HG03565 (cell line): ENCODE results near the gene PBX4.

ENCODE experiments used
- ATAC-seq: cut with Tn5 transposase; IDR thresholded peaks from one replicate; pipeline ENCODE4 v1.9.1; 2021; ENCODE audit warnings: mild to moderate bottlenecking, moderate library complexity; ENCODE audit not compliant: unreplicated experiment

Gene PBX4

GRCh38 chr19:19559931-19560330 lies 58.6 kb downstream of the PBX4 start:
- no peak for ATAC-seq

GRCh38 chr19:19558636-19559035 lies 59.9 kb downstream of the PBX4 start:
- no peak for ATAC-seq

GRCh38 chr19:19558055-19558454 lies 60.4 kb downstream of the PBX4 start:
- no peak for ATAC-seq

- ATAC-seq: no peak
These were observed 64.1 kb downstream of the PBX4 start for GRCh38 chr19:19554074-19555023.

GRCh38 chr19:19553670-19554069 lies 64.8 kb downstream of the PBX4 start:
- ATAC-seq: no peak

- no peak for ATAC-seq
These were observed 65.7 kb downstream of the PBX4 start for GRCh38 chr19:19552798-19553197.

GRCh38 chr19:19551853-19552192 lies 66.7 kb downstream of the PBX4 start:
- no peak for ATAC-seq

- no peak for ATAC-seq
These were observed 67.3 kb downstream of the PBX4 start for GRCh38 chr19:19550972-19551852.

GRCh38 chr19:19550485-19550929 lies 68.0 kb downstream of the PBX4 start:
- no peak for ATAC-seq

GRCh38 chr19:19549804-19550464 lies 68.6 kb downstream of the PBX4 start:
- ATAC-seq: no peak

- no peak for ATAC-seq
These were observed 69.3 kb downstream of the PBX4 start for GRCh38 chr19:19548915-19549759.

- no peak for ATAC-seq
These were observed 70.7 kb downstream of the PBX4 start for GRCh38 chr19:19547674-19548336.

GRCh38 chr19:19546751-19547162 lies 71.7 kb downstream of the PBX4 start:
- no peak for ATAC-seq

- no peak for ATAC-seq
These were observed 72.8 kb downstream of the PBX4 start for GRCh38 chr19:19545707-19546106.

- ATAC-seq: no peak
These were observed 73.4 kb downstream of the PBX4 start for GRCh38 chr19:19544954-19545591.

GRCh38 chr19:19544257-19544953 lies 74.1 kb downstream of the PBX4 start:
- no peak for ATAC-seq

GRCh38 chr19:19543640-19544039 lies 74.8 kb downstream of the PBX4 start:
- ATAC-seq: no peak

GRCh38 chr19:19543101-19543500 lies 75.4 kb downstream of the PBX4 start:
- no peak for ATAC-seq

- ATAC-seq: no peak
These were observed 76.0 kb downstream of the PBX4 start for GRCh38 chr19:19542507-19542906.
